ENCODE data around the gene KDM2B.

The KDM2B gene

DNA sequence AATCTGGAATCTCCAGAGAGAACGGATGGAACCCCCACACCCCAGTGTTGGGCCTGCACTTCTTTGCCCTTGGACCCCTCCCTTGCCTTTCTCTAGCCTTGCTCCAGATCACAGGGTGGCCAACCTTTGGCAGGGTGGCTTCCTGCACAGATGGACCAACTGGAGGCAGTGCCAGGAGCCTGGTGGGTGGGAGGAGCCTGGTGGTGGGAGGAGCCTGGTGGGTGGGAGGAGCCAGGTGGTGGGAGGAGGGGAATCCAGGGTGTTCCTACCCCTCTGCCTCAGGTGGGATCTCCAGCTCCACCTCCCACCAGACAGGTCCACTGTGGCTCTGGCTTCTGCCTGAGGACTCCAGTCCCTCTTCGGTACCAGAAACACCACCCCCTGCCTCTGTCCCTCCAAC is 30.5 kb upstream of the KDM2B start:
- H3K9me2 ChIP-seq (ENCODE audit: low read depth, low read length): no peaks in the 10 kb centered on the region
- 0 out of 2 replicates have a peak, but pooled peaks cover 3% of the 10 kb centered on the region for H3K27me3 ChIP-seq (ENCODE audit: insufficient read depth, low read length)
- H4K20me1 ChIP-seq (ENCODE audit: insufficient read depth, low read length): no peaks in the 10 kb centered on the region
- no peak overlapping the region for H2AFZ ChIP-seq (ENCODE audit: low read length)
- H3K36me3 ChIP-seq (ENCODE audit: insufficient read depth, low read length): no peaks in the 10 kb centered on the region
- H3K79me2 ChIP-seq (ENCODE audit: insufficient read depth, low read length): no peaks in the 10 kb centered on the region
- no peak for TF ChIP-seq EZH2 (IDR thresholded peaks at IDR 0.05; ENCODE audit: borderline replicate concordance, low read length)
- TF ChIP-seq, protein P1, sequence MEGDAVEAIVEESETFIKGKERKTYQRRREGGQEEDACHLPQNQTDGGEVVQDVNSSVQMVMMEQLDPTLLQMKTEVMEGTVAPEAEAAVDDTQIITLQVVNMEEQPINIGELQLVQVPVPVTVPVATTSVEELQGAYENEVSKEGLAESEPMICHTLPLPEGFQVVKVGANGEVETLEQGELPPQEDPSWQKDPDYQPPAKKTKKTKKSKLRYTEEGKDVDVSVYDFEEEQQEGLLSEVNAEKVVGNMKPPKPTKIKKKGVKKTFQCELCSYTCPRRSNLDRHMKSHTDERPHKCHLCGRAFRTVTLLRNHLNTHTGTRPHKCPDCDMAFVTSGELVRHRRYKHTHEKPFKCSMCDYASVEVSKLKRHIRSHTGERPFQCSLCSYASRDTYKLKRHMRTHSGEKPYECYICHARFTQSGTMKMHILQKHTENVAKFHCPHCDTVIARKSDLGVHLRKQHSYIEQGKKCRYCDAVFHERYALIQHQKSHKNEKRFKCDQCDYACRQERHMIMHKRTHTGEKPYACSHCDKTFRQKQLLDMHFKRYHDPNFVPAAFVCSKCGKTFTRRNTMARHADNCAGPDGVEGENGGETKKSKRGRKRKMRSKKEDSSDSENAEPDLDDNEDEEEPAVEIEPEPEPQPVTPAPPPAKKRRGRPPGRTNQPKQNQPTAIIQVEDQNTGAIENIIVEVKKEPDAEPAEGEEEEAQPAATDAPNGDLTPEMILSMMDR (IDR thresholded peaks at IDR 0.05; ENCODE audit: low read length): no peak
- no peak overlapping the region for H3K27ac ChIP-seq (ENCODE audit: low read depth, low read length, poor library complexity, severe bottlenecking)
- H3K4me1 ChIP-seq (ENCODE audit: insufficient read depth, low read length, severe bottlenecking): no peaks in the 10 kb centered on the region
- no peak overlapping the region for H3K4me3 ChIP-seq (ENCODE audit: low read depth, low read length, poor library complexity, severe bottlenecking)
- H3K9ac ChIP-seq (ENCODE audit: low read length): no peak overlapping the region
- no peak overlapping the region for H3K4me2 ChIP-seq (ENCODE audit: low read length)
- H3K9me3 ChIP-seq (ENCODE audit: low read length): no peaks in the 10 kb centered on the region
- H3F3A ChIP-seq (ENCODE audit: insufficient read depth, low read length): no peaks in the 10 kb centered on the region

DNA sequence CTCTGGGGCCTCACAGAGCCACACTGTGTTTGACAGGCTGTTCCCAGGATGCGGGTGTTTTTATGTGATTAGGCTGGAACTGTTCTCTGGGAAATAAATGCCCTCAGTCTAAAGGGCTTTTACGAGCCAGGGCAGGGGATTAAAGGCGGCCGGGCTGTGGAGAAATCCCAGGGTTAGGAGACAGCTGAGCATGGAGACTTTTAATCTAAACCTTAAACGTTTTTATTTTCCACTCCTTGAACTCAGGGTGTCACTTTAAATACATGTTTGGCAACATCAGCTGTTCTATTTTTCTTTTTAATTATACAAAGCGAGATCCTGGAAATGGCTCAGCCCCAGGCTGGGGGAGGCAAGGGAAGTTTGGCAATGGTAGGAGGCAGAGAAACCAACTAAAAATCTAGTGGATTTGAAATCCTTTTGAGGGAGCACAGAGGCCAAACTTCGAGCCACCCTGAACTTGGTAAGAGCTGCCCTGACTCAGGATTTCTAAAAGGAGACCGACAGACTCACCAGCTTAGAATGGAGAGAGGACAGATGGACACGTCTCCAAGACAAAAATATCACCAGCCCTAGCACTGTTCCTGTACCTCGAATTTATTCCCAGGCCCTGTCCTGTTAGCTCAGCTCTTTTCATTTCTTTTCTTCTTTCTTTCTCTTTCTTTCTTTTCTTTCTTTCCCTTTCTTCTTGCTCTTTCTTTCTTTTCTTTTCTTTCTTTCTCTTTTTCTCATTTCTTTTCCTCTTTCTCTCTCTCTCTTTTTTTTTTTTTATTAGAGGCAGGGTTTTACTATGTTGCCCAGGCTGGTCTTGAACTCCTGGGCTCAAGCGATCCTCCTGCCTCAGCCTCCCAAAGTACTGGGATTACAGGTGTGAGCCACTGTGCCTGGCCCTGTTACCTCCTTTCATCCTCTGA is 29.7 kb upstream of the KDM2B start:
- no peaks in the 10 kb centered on the region for H3K36me3 ChIP-seq (ENCODE audit: insufficient read depth, low read length)
- H3K9me3 ChIP-seq (ENCODE audit: low read length): no peaks in the 10 kb centered on the region
- no peak overlapping the region for H3K27ac ChIP-seq (ENCODE audit: low read depth, low read length, poor library complexity, severe bottlenecking)
- 0 out of 2 replicates have a peak, but pooled peaks cover 3% of the 10 kb centered on the region for H3K27me3 ChIP-seq (ENCODE audit: insufficient read depth, low read length)
- H2AFZ ChIP-seq (ENCODE audit: low read length): no peak overlapping the region
- no peak overlapping the region for H3K4me2 ChIP-seq (ENCODE audit: low read length)
- no peaks in the 10 kb centered on the region for H4K20me1 ChIP-seq (ENCODE audit: insufficient read depth, low read length)
- H3K9me2 ChIP-seq (ENCODE audit: low read depth, low read length): no peaks in the 10 kb centered on the region
- no peaks in the 10 kb centered on the region for H3K79me2 ChIP-seq (ENCODE audit: insufficient read depth, low read length)
- H3K9ac ChIP-seq (ENCODE audit: low read length): no peak overlapping the region
- H3K4me3 ChIP-seq (ENCODE audit: low read depth, low read length, poor library complexity, severe bottlenecking): no peak overlapping the region
- no peaks in the 10 kb centered on the region for H3K4me1 ChIP-seq (ENCODE audit: insufficient read depth, low read length, severe bottlenecking)
- no peaks in the 10 kb centered on the region for H3F3A ChIP-seq (ENCODE audit: insufficient read depth, low read length)
- TF ChIP-seq, protein P1 (IDR thresholded peaks at IDR 0.05; ENCODE audit: low read length): no peak
- TF ChIP-seq EZH2 (IDR thresholded peaks at IDR 0.05; ENCODE audit: borderline replicate concordance, low read length): no peak

DNA sequence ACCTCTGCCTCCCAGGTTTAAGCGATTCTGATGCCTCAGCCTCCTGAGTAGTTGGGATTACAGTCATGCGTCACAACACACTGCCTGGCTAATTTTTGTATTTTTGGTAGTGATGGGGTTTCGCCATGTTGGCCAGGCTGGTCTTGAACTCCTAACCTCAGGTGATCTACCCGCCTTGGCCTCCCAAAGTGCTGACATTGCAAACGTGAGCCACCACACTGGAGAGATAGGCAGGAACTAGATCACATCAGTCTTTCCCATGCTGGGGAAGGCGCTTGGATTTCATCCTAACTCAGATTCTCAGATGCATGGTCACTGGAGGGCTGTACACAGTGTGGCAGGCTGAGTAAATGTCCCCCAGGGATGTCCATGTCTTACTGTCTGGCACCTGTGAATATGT is 27.5 kb upstream of the KDM2B start:
- H3K27ac ChIP-seq (ENCODE audit: low read depth, low read length, poor library complexity, severe bottlenecking): no peak overlapping the region
- no peak for TF ChIP-seq EZH2 (IDR thresholded peaks at IDR 0.05; ENCODE audit: borderline replicate concordance, low read length)
- TF ChIP-seq, protein P1 (IDR thresholded peaks at IDR 0.05; ENCODE audit: low read length): no peak

More for the DNA sequence above, 27.5 kb upstream of the KDM2B start:
- no peaks in the 10 kb centered on the region for H4K20me1 ChIP-seq (ENCODE audit: insufficient read depth, low read length)
- H3K27me3 ChIP-seq (ENCODE audit: insufficient read depth, low read length): 0 out of 2 replicates have a peak, but pooled peaks cover 3% of the 10 kb centered on the region
- H3K4me3 ChIP-seq (ENCODE audit: low read depth, low read length, poor library complexity, severe bottlenecking): no peak overlapping the region
- no peaks in the 10 kb centered on the region for H3K79me2 ChIP-seq (ENCODE audit: insufficient read depth, low read length)
- no peak overlapping the region for H2AFZ ChIP-seq (ENCODE audit: low read length)
- H3F3A ChIP-seq (ENCODE audit: insufficient read depth, low read length): no peaks in the 10 kb centered on the region
- H3K9me2 ChIP-seq (ENCODE audit: low read depth, low read length): no peaks in the 10 kb centered on the region
- H3K9ac ChIP-seq (ENCODE audit: low read length): no peak overlapping the region
- H3K9me3 ChIP-seq (ENCODE audit: low read length): no peaks in the 10 kb centered on the region
- H3K4me2 ChIP-seq (ENCODE audit: low read length): no peak overlapping the region
- no peaks in the 10 kb centered on the region for H3K36me3 ChIP-seq (ENCODE audit: insufficient read depth, low read length)
- no peaks in the 10 kb centered on the region for H3K4me1 ChIP-seq (ENCODE audit: insufficient read depth, low read length, severe bottlenecking)
